ENCODE results near the gene DESI2.

GRCh38 chr1:244702620-244703019, 49.7 kb downstream of the DESI2 start:
- TF ChIP-seq CTCF (IDR thresholded peaks at IDR 0.05): no peak
- no peak for TF ChIP-seq POLR2A (IDR thresholded peaks at IDR 0.05)

All from thyroid gland (tissue), 4 donors.